Glutamatergic neuron (in vitro differentiated cells): ENCODE results near the gene ASTN2. TPM values are rescaled to one million over a fixed set of nuclear protein-coding genes. Genes with fewer than 3 reads are reported as not detected.

Experiments used
- DNase-seq: peaks from one replicate; pipeline ENCODE4 v3.0.0; 2022
- H3K27ac Mint-ChIP-seq: one replicate; pipeline ENCODE4 v1.8.0; 2020; ENCODE audit warnings: mild to moderate bottlenecking, mixed read lengths, inconsistent platforms; ENCODE audit not compliant: unreplicated experiment
- H3K27me3 Mint-ChIP-seq: one replicate; pipeline ENCODE4 v1.8.0; 2020; ENCODE audit warnings: mild to moderate bottlenecking, moderate library complexity, mixed read lengths, inconsistent platforms; ENCODE audit not compliant: unreplicated experiment
- H3K36me3 Mint-ChIP-seq: one replicate; pipeline ENCODE4 v1.8.0; 2020; ENCODE audit warnings: mild to moderate bottlenecking, mixed read lengths, inconsistent platforms; ENCODE audit not compliant: unreplicated experiment
- H3K4me1 Mint-ChIP-seq: one replicate; pipeline ENCODE4 v1.8.0; 2020; ENCODE audit warnings: mild to moderate bottlenecking, low read depth, mixed read lengths, inconsistent platforms; ENCODE audit not compliant: unreplicated experiment
- H3K4me3 Mint-ChIP-seq: one replicate; pipeline ENCODE4 v1.8.0; 2020; ENCODE audit warnings: mild to moderate bottlenecking, mixed read lengths, inconsistent platforms; ENCODE audit not compliant: unreplicated experiment
- H3K9me3 Mint-ChIP-seq: one replicate; pipeline ENCODE4 v1.8.0; 2020; ENCODE audit warnings: mild to moderate bottlenecking, moderate library complexity, mixed read lengths, inconsistent platforms; ENCODE audit not compliant: unreplicated experiment
- CTCF ChIP-seq: fragments of 200-600 bp; sonication (generic); IDR thresholded peaks from one replicate; pipeline ENCODE4 v1.5.0; 2021; ENCODE audit not compliant: partially characterized antibody, unreplicated experiment
- total RNA-seq: library from RNA; stranded (reverse); fragmentation: NEBNext Ultra II Directional; extraction: Animal tissue kit (Norgen Biotek cat#: 25700); gene quantifications from one replicate; pipeline ENCODE4 v1.2.1, GENCODE V29; 2021; ENCODE audit not compliant: unreplicated experiment

The ASTN2 gene
- total RNA-seq, 1 donor from 2014 or later = 134 TPM

GRCh38 chr9:116471944-116472506 lies 942.8 kb downstream of the ASTN2 start:
- Mint-ChIP-seq H3K27ac (no peak overlapping the region), H3K4me1 (no peaks in the 10 kb centered on the region)
- DNase-seq = no peak

GRCh38 chr9:116471093-116471906 lies 943.6 kb downstream of the ASTN2 start:
- no peak overlapping the region for H3K4me3 Mint-ChIP-seq
- no peaks in the 10 kb centered on the region for H3K36me3 Mint-ChIP-seq
- peaks cover 3% of the 10 kb centered on the region for H3K9me3 Mint-ChIP-seq
- TF ChIP-seq CTCF = no peak
- H3K27me3 Mint-ChIP-seq = peaks cover 3% of the 10 kb centered on the region
- no peak overlapping the region for H3K27ac Mint-ChIP-seq
- DNase-seq = no peak
- H3K4me1 Mint-ChIP-seq = no peaks in the 10 kb centered on the region

More at GRCh38 chr9:116471944-116472506, 942.8 kb downstream of the ASTN2 start:
- H3K4me3 Mint-ChIP-seq = no peak overlapping the region
- no peaks in the 10 kb centered on the region for H3K36me3 Mint-ChIP-seq
- peaks cover 3% of the 10 kb centered on the region for H3K9me3 Mint-ChIP-seq
- TF ChIP-seq CTCF = no peak
- peaks cover 3% of the 10 kb centered on the region for H3K27me3 Mint-ChIP-seq

- no peak for DNase-seq
- peaks cover 3% of the 10 kb centered on the region for H3K27me3 Mint-ChIP-seq
- no peaks in the 10 kb centered on the region for H3K4me1 Mint-ChIP-seq
- no peak overlapping the region for H3K4me3 Mint-ChIP-seq
- peaks cover 5% of the 10 kb centered on the region for H3K9me3 Mint-ChIP-seq
- TF ChIP-seq CTCF = no peak
- H3K27ac Mint-ChIP-seq = no peak overlapping the region
- H3K36me3 Mint-ChIP-seq = no peaks in the 10 kb centered on the region
These were observed 945.9 kb downstream of the ASTN2 start for GRCh38 chr9:116468793-116469527.

GRCh38 chr9:116468369-116468768 lies 946.5 kb downstream of the ASTN2 start:
- no peaks in the 10 kb centered on the region for H3K36me3 Mint-ChIP-seq
- peaks cover 3% of the 10 kb centered on the region for H3K9me3 Mint-ChIP-seq
- H3K4me3 Mint-ChIP-seq = no peak overlapping the region
- TF ChIP-seq CTCF = no peak
- H3K27me3 Mint-ChIP-seq = peaks cover 1% of the 10 kb centered on the region
- no peak overlapping the region for H3K27ac Mint-ChIP-seq
- no peaks in the 10 kb centered on the region for H3K4me1 Mint-ChIP-seq
- no peak for DNase-seq
